Epithelial cell of esophagus (primary cell): Measurements from ENCODE around the gene DEF6.

Experiments used
- DNase-seq: peaks from one replicate; pipeline ENCODE4 v3.0.0; 2010; ENCODE audit warnings: low read depth
- H3K4me3 ChIP-seq: 2 replicates; pipeline ENCODE4 v1.5.1; 2011; ENCODE audit warnings: mild to moderate bottlenecking, low read length, control low read depth
- TF ChIP-seq, protein P1 (sequence below): IDR thresholded peaks from 2 replicates; pipeline ENCODE4 v1.5.1; 2011; ENCODE audit warnings: low read depth, mild to moderate bottlenecking, low read length, control low read depth, inconsistent platforms; ENCODE audit not compliant: insufficient read depth; ENCODE audit errors: missing control alignments

The DEF6 gene

DNA sequence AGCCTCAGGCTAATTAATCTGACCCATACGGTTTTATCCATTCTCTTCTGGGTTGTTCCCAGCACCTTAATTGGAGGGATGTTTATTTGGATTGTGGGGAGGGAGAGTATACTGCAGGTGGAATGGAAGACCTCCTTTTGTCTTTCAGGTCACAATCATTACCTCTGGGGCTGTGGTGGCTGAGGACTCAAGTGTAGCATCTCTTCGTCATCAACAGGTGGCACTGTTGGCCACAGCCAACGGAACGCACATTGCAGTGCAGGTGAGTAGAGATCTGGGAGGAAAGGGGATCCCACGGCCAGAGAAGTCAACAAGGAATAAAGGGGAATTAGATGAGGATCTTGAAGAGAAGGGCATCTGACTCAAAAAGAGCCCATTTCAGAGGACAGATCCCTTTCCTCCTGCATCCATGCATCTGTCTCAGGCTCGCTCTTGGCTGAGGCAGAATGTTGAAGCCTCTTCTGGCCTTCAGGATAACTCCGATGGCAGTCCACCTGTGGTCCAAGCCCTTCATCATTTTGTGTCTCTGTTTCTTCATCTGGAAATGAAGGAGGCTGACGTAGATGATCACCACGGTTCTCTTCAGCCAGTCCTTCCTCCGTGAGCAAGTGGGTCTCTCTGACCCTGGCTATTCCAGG is 3.2 kb upstream of the DEF6 start:
- peak; percentile 67 for DNase-seq
- TF ChIP-seq, protein P1, sequence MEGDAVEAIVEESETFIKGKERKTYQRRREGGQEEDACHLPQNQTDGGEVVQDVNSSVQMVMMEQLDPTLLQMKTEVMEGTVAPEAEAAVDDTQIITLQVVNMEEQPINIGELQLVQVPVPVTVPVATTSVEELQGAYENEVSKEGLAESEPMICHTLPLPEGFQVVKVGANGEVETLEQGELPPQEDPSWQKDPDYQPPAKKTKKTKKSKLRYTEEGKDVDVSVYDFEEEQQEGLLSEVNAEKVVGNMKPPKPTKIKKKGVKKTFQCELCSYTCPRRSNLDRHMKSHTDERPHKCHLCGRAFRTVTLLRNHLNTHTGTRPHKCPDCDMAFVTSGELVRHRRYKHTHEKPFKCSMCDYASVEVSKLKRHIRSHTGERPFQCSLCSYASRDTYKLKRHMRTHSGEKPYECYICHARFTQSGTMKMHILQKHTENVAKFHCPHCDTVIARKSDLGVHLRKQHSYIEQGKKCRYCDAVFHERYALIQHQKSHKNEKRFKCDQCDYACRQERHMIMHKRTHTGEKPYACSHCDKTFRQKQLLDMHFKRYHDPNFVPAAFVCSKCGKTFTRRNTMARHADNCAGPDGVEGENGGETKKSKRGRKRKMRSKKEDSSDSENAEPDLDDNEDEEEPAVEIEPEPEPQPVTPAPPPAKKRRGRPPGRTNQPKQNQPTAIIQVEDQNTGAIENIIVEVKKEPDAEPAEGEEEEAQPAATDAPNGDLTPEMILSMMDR, result peak; percentile 95
- H3K4me3 ChIP-seq, result no peak overlapping the region

DNA sequence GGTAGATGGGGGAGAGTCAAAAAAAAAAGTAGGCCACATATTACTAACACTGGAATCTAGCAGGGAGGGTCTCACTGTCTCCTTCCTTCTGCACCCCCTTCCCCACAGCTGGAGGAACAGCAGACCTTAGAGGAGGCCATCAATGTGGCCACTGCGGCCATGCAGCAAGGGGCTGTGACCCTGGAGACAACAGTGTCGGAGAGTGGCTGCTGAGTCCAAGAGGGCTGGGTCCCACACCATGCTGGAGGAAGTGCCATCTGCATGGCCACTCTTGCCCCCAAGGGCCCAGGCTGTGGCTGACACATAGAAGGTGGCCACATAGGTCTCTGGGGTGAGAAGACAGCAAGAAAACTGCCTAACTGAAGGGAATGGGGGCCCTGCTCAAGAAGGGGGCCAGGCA is 2.6 kb upstream of the DEF6 start:
- TF ChIP-seq, protein P1, result no peak
- H3K4me3 ChIP-seq, result no peak overlapping the region
- DNase-seq, result no peak

DNA sequence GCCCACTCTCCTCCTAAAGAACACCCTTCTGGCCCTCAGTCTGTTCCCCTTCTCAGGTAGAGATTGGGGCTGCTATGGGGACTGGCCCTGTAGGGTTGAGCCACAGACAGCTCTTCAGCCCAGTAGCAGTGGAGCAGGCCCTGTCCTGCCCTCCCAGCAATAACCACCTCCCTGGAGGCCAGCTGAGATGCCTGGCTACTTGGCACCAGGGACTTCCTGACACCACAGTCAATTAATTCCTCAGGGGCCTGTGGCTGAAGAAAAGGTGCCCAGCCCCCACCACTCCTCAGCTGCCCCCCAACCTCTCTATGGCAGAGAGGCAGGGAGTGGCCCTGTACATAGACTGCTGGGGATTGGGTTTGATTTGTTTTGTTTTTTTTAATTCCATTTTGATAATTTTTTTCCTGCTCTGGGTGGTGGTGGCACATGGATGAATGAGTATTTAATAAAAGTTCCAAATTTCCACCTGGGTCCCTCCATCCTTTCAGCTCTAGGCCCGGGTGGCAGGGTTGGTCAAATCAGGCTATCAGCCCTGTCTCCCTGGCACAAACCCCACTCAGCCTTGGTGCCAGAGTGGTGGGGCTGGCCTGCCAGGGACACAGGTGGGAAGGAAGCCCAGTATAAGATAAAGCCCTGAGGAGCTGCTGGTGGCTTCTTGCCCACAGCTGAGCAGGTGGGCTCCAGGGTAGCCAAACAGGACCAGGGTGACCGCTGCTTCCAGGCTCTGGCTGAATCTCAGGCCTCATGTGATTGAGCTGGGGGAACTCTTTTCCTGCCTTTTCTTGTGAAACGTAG is 1.9 kb upstream of the DEF6 start:
- H3K4me3 ChIP-seq, result no peak overlapping the region
- TF ChIP-seq, protein P1, result no peak
- no peak for DNase-seq

DNA sequence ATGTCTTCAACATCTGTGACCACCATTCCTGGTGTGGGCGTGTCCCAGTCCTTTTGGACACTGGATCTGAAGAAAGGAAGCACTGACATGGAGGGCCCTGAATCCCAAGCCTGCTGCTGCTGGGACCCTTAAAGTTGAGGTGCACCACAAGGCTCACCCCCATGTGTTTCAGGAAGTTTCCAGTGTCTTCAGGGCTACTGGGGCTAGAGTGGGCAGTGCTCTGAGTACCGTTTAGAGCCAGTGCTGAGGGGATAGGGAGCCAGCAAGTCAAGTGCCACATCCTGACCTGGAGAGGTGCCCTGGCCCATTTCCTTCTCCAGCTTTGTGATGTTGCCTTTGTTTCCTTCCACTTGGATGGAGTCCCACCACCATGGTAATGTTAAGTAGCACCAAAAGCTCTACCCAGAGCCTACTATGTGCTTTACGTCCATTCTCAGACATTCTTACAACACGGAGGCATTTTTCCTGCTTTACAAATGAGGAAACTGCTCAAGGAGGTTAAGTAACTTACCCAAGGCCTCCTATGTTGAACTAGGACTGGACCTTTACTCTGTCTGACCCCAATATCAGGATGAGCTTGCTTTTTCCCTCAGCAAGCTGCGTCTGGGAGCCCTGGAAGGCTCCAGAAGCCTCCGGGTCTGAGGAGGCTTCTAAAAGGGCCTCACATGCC is 552 bp upstream of the DEF6 start:
- DNase-seq, result no peak
- TF ChIP-seq, protein P1, result no peak
- no peak overlapping the region for H3K4me3 ChIP-seq

DNA sequence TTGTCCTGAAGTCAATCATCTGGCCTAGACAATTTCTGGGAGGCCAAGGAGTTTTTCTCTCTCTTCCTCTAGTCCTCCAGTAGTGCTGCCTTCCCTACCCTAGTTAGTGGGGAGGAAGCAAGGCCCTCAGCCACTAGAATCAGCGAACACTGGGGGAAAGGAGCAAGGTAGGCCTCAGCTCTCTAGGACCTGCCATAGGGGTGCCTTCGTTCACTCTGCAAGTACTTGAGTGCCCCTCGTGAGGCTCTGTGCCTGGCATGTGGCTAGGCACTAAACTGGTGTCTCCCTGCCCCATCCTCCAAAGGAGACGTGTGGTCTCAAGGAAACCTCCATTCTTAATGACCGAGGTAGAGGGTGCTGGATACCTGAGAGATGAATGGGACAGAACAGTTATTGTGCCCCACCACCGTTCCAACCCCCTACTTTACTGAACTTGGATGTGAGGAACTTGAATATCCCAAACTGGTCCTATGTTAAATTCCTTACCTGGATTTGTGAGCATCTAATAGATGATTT is 1.1 kb downstream of the DEF6 start:
- H3K4me3 ChIP-seq, result peak overlapping the region; percentile 67
- DNase-seq, result no peak

GRCh38 chr6:35299674-35300073 is 2.1 kb downstream of the DEF6 start:
- H3K4me3 ChIP-seq, result no peak overlapping the region
- TF ChIP-seq, protein P1, result no peak
- no peak for DNase-seq

More for the DNA sequence above, 1.1 kb downstream of the DEF6 start:
- TF ChIP-seq, protein P1, result no peak
